Measurements from ENCODE around the gene SLC25A18. TPM values are rescaled to one million over a fixed set of nuclear protein-coding genes. Genes with fewer than 3 reads are reported as not detected.

Gene SLC25A18
- total RNA-seq, 1 experiment from 2014 or later = 0.41 TPM

- DNase-seq (ENCODE audit: low spot score) = peak; percentile 12
Observed at GRCh38 chr22:17569971-17570511, 6.7 kb downstream of the SLC25A18 start.

DNA sequence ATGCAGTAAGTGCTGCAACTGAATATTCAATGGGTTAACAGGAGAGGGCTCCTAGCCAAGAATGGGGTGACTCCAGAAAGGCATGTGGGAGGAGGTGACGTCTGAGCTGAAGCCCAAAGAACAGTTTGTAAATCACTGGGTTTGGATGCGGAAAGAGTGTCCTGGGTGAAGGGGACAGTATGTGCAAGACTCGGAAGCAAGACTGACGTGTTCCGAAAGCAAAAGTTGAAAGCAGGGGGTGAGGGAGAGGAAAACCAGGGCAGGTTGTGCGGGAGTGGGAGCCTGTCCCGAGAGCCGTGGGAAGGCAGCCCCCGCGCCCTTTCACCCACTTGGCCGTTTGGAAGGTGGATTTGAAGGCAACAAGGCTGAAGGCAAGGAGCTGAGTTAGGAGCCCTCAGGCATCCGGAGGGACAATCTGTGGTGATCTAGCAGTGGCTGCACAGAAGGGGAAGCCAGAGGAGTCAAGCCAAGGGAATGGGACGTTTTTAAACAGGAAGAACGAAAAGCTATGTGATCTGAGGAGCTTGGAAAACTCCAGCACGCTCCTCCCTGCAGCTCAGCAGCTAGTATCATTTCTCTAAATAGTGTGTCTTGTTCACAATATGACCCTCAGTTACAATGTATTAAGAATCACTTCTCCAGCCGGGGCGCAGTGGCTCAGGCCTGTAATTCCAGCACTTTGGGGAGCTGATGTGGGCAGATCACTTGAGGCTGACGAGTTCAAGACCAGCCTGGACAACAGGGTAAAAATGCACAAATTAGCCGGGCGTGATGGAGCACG is 7.7 kb downstream of the SLC25A18 start:
- DNase-seq (ENCODE audit: low spot score) = peak; percentile 68

DNA sequence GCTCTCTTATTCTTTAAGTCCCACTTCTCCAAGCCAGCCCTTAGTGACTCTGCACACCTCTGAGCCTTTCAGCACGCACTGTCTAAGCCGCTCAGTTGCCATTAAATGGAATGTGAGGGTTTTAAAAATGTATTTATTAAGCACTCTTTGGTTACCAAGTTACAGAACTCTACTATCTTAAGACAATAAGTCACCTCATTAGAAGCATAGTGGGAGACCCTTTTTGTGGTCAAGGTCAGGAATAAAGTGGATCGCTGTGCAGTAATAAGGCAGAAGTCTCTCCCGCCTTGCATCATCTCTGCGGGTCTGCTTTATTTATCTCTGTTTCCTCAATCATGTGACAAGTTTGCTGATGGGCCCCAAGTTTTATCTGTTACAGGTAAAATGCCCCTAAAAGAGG is 11.9 kb downstream of the SLC25A18 start:
- DNase-seq (ENCODE audit: low spot score) = no peak

- no peak for DNase-seq (ENCODE audit: low spot score)
Observed at GRCh38 chr22:17575681-17576080, 12.4 kb downstream of the SLC25A18 start.

GRCh38 chr22:17576470-17576869 is 13.2 kb downstream of the SLC25A18 start:
- DNase-seq (ENCODE audit: low spot score) = peak; percentile 96

- DNase-seq (ENCODE audit: low spot score) = peak; percentile 83
Observed at GRCh38 chr22:17578136-17578754, 14.9 kb downstream of the SLC25A18 start.

DNA sequence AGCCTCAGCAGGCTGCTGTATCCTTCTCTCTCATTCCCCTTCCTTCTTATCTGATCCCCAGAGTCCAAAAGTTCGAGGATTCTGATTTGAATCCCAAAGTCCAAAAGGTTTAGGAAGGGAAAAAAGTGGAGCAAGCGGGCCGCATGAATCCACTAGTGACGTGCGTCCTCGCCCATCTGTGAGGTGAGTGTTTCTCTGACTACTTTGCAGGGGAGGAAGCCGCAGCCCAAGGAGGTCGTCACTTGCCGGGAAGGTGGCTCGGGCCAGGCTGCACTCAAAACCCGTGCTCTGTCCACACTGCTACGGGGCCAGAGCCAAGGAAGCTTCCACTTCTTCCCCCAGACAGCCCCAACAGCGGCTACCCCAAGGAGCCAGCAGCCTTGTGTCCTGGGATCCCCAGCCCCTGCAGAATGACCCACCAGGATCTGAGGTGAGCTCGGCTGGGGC is 16.3 kb downstream of the SLC25A18 start:
- DNase-seq (ENCODE audit: low spot score) = no peak

DNA sequence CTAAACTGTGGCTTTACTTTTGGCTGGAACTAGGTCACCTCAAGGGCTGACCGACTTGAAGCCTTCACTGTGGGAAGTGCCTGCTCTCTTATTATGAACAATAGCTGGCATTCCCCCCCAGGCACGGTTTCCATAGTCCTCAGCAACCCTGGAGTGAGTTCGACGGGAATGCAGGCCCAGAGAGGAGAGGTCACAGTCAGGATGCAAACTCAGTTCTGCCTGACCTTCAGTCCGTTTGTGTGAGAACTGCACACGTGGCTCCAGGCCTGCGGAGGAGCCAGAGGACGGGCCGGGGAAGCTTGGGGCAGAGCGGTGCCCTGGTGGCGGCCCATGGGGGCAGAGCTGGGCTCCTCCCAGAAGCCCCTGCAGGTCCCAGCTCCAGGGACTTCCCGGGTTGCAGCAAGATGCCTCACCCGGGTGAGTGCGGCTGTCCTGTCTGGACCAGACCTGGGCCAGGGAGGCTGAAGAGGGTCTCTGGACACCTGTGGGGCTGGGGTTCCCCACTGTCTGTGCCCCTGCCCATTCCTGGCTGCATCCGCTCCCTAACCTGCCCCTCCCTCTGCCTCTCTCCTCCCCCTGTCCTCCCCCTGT is 17.2 kb downstream of the SLC25A18 start:
- peak; percentile 11 for DNase-seq (ENCODE audit: low spot score)

GRCh38 chr22:17581056-17581455 is 17.8 kb downstream of the SLC25A18 start:
- no peak for DNase-seq (ENCODE audit: low spot score)

GRCh38 chr22:17581631-17582030 is 18.3 kb downstream of the SLC25A18 start:
- no peak for DNase-seq (ENCODE audit: low spot score)

DNA sequence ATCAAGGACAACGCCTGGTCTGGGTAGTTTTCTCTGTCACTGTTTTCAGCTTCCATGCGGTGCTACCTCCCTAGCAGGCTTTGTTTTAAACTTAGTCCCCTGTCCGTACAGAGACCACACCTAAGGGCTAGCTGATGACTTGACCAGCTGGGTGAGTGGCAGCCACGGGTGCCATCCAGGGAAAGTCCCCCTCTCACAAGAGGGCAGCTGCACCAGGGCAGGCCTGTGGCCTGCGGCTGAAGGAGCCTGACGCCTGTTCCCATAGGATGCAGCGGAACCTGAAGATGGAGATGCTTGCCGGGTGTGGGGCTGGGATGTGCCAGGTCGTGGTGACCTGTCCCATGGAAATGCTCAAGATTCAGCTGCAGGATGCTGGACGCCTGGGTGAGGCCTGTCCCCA is 19.9 kb downstream of the SLC25A18 start:
- DNase-seq (ENCODE audit: low spot score) = no peak

GRCh38 chr22:17586831-17587440 is 23.6 kb downstream of the SLC25A18 start:
- DNase-seq (ENCODE audit: low spot score) = no peak

GRCh38 chr22:17587629-17588028 is 24.3 kb downstream of the SLC25A18 start:
- no peak for DNase-seq (ENCODE audit: low spot score)

- DNase-seq (ENCODE audit: low spot score) = no peak
Observed at GRCh38 chr22:17588606-17589005, 25.3 kb downstream of the SLC25A18 start.

DNA sequence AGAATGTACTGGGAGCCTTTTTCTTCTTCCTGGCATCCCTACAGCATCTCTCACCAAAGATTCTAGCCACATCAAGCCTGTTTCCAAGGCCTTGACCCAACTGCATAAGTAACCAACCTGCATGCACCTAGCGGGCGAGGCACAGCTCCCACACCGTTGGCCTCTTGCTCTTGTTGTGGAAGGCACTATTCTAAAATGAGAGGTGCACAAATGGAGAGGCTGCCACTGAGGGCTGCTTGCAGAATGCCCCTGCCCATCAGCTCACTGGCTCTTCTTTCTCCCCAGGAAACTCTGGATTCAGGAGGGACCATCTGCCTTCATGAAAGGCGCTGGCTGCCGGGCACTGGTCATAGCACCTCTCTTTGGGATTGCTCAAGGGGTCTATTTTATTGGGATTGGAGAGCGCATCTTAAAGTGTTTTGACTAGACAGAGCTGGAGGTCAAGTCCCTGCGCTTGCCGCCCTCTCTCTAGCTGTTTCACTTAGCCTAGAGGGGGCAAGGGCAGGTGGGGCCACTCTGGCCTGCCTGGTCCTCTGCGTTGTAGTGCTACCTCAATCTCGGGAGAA is 26.6 kb downstream of the SLC25A18 start:
- DNase-seq (ENCODE audit: low spot score) = no peak

GRCh38 chr22:17590586-17590985 is 27.3 kb downstream of the SLC25A18 start:
- no peak for DNase-seq (ENCODE audit: low spot score)

DNA sequence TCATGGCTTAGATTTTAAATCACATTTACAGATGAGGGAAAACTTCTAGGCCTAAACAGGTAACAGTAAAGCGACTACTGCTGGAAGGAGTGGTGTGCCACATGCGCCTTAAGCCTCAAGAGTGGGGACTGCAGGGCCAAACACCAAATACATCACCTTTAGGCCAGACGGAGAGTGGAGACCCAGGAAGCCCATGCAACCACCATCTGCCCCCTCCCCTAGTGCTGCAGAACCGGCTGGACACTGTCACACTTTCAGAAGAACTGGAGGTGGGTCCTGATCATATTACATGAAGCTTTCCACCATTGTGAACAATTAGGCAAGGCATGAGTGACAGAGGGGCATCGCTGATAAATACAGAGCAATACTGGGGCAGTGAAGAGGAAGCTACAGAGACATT is 28.9 kb downstream of the SLC25A18 start:
- no peak for DNase-seq (ENCODE audit: low spot score)

GRCh38 chr22:17596226-17596625 is 32.9 kb downstream of the SLC25A18 start:
- DNase-seq (ENCODE audit: low spot score) = no peak

DNA sequence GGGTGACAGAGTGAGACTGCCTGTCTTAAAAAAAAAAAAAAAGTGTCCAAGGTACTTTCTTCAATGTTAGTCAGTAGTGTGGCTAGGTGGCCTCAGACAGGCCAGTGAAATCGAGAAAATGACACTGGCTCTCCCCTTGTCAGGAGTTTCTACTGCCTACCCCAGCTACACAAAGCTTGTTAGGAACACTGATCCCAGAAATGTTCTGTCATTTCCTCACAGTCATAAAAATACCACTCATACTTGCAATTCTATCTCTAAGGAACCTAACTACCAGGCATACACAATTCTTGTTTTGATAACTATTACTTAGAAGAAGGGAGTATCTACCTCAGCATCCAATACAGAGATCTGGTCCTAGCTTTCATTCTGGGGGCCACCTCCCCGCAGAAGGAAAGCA is 33.9 kb downstream of the SLC25A18 start:
- DNase-seq (ENCODE audit: low spot score) = no peak

- no peak for DNase-seq (ENCODE audit: low spot score)
Observed at GRCh38 chr22:17598318-17598717, 35.0 kb downstream of the SLC25A18 start.

GRCh38 chr22:17601031-17601430 is 37.7 kb downstream of the SLC25A18 start:
- no peak for DNase-seq (ENCODE audit: low spot score)

- no peak for DNase-seq (ENCODE audit: low spot score)
Observed at GRCh38 chr22:17603668-17604067, 40.4 kb downstream of the SLC25A18 start.

Measured in H4 (cell line).